SK-N-SH treated with all-trans-retinoic acid at 6 μM for 48 hours (cell line): ENCODE measurements around the gene IL17B.

ENCODE experiments used
- ARNTL ChIP-seq: fragments of 450-650 bp; formaldehyde crosslinking; IDR thresholded peaks from 2 replicates; pipeline ENCODE4 v1.5.0; 2020; ENCODE audit warnings: low read depth, mild to moderate bottlenecking, moderate library complexity, borderline replicate concordance
- BACH2 ChIP-seq: fragments of 250-450 bp; sonication (Bioruptor Pico); IDR thresholded peaks from 2 replicates; pipeline ENCODE4 v1.9.0; 2021; ENCODE audit warnings: mild to moderate bottlenecking, borderline replicate concordance
- ESRRG ChIP-seq: fragments of 250-450 bp; sonication (Bioruptor Pico); IDR thresholded peaks from 2 replicates; pipeline ENCODE4 v1.6.1; 2021; ENCODE audit warnings: mild to moderate bottlenecking
- OSR1 ChIP-seq: fragments of 250-450 bp; sonication (Bioruptor Pico); IDR thresholded peaks from 2 replicates; pipeline ENCODE4 v1.8.0; 2022; ENCODE audit warnings: moderate library complexity, mild to moderate bottlenecking, inconsistent platforms
- PPARA ChIP-seq: fragments of 250-450 bp; sonication (Bioruptor Pico); IDR thresholded peaks from 2 replicates; pipeline ENCODE4 v1.5.0; 2020; ENCODE audit warnings: mild to moderate bottlenecking, borderline replicate concordance
- TSHZ2 ChIP-seq: fragments of 250-450 bp; sonication (Bioruptor Pico); IDR thresholded peaks from 2 replicates; pipeline ENCODE4 v1.5.0; 2020; ENCODE audit warnings: mild to moderate bottlenecking, moderate library complexity
- ZC3H10 ChIP-seq: fragments of 250-450 bp; sonication (Bioruptor Pico); IDR thresholded peaks from 2 replicates; pipeline ENCODE4 v1.5.1; 2021; ENCODE audit warnings: mild to moderate bottlenecking, moderate library complexity
- ZFP3 ChIP-seq: fragments of 250-450 bp; sonication (Bioruptor Pico); IDR thresholded peaks from 2 replicates; pipeline ENCODE4 v1.5.0; 2020; ENCODE audit warnings: mild to moderate bottlenecking, moderate library complexity
- ZFP30 ChIP-seq: fragments of 450-650 bp; formaldehyde crosslinking; IDR thresholded peaks from 2 replicates; pipeline ENCODE4 v1.5.0; 2022; ENCODE audit warnings: mild to moderate bottlenecking, moderate library complexity
- ZNF8 ChIP-seq: fragments of 450-650 bp; formaldehyde crosslinking; IDR thresholded peaks from 2 replicates; pipeline ENCODE4 v1.5.0; 2020; ENCODE audit warnings: mild to moderate bottlenecking, moderate library complexity
- TF ChIP-seq, protein P1 (sequence below): fragments of 250-450 bp; sonication (Bioruptor Pico); IDR thresholded peaks from 2 replicates; pipeline ENCODE4 v1.8.0; 2020; ENCODE audit warnings: mild to moderate bottlenecking, moderate library complexity, borderline replicate concordance

DNA sequence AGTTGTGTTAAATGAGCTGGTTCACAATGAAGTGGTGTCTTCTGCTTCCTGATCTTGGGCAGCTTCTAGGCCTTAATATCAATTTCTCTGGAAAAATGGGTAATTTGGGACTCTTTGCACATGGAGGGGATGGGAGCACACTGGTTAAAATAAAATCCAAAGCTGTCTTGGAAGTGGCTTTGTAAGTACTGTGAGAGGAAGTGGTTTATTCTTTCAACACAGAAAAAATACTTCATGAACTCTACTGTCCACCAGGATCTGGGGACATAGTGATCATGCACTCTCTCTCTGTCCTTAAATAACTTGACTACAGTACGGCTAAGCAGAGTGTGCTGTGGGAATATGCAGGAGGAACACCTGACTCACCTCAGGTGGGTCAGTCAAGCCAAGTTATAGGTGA, 18.8 kb downstream of the IL17B start:
- TF ChIP-seq ZNF8 (CRISPR knock-in tag): no peak
- no peak for TF ChIP-seq ZFP3
- no peak for TF ChIP-seq TSHZ2 (CRISPR knock-in tag)
- no peak for TF ChIP-seq OSR1 (CRISPR knock-in tag)
- TF ChIP-seq PPARA (CRISPR knock-in tag): no peak
- TF ChIP-seq ESRRG (CRISPR knock-in tag): no peak
- TF ChIP-seq BACH2: no peak
- no peak for TF ChIP-seq ZC3H10 (CRISPR knock-in tag)
- TF ChIP-seq ARNTL: no peak
- TF ChIP-seq, protein P1, sequence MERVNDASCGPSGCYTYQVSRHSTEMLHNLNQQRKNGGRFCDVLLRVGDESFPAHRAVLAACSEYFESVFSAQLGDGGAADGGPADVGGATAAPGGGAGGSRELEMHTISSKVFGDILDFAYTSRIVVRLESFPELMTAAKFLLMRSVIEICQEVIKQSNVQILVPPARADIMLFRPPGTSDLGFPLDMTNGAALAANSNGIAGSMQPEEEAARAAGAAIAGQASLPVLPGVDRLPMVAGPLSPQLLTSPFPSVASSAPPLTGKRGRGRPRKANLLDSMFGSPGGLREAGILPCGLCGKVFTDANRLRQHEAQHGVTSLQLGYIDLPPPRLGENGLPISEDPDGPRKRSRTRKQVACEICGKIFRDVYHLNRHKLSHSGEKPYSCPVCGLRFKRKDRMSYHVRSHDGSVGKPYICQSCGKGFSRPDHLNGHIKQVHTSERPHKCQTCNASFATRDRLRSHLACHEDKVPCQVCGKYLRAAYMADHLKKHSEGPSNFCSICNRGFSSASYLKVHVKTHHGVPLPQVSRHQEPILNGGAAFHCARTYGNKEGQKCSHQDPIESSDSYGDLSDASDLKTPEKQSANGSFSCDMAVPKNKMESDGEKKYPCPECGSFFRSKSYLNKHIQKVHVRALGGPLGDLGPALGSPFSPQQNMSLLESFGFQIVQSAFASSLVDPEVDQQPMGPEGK (CRISPR knock-in tag): no peak
- TF ChIP-seq ZFP30: no peak
